ENCODE measurements around the gene TET1. TPM values are rescaled to one million over a fixed set of nuclear protein-coding genes. Genes with fewer than 3 reads are reported as not detected.
"Not testable (repeated sequence)": the region's sequence is repeated elsewhere in the genome, so short reads cannot be mapped to it uniquely, and the experiment has no call there.

The TET1 gene
- total RNA-seq, 4 donors from 2014 or later: 7.5 to 12.9 (median 10.9) TPM

DNA sequence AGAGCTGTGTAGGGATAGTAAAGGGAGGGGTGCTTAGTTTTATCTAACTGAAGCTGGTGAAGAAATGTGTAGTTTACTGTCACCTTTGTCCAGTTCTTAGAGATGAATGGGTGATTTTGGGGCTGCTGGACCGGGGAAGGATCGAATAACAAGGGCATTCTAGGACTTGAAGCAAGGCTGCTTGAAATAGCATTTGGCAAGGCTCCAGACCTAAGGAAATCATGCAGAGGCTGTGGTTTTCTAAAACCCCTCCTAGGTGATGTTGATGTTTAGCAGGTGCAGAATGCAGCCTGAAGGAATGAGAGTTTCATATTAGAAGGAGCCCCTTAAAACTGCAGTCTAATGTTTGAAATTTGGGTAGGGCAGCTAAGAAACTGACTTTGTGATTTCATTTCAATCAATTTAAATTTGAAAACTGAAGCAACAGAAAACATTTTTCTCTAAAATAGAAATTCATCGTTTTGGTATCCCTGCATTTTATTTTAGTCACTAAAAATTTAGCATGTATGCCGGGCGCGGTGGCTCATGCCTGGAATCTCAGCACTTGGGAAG is 68.5 kb downstream of the TET1 start:
- WGBS, 2 donors: 62 to 70% methylated on average over 5 of the region's 6 CpGs
- no peaks in the 10 kb centered on the region for H3K9me3 ChIP-seq
- TF ChIP-seq EP300 (IDR thresholded peaks at IDR 0.05) (no peak), POLR2A (IDR thresholded peaks at IDR 0.05) (no peak)
- TF ChIP-seq, protein P1, sequence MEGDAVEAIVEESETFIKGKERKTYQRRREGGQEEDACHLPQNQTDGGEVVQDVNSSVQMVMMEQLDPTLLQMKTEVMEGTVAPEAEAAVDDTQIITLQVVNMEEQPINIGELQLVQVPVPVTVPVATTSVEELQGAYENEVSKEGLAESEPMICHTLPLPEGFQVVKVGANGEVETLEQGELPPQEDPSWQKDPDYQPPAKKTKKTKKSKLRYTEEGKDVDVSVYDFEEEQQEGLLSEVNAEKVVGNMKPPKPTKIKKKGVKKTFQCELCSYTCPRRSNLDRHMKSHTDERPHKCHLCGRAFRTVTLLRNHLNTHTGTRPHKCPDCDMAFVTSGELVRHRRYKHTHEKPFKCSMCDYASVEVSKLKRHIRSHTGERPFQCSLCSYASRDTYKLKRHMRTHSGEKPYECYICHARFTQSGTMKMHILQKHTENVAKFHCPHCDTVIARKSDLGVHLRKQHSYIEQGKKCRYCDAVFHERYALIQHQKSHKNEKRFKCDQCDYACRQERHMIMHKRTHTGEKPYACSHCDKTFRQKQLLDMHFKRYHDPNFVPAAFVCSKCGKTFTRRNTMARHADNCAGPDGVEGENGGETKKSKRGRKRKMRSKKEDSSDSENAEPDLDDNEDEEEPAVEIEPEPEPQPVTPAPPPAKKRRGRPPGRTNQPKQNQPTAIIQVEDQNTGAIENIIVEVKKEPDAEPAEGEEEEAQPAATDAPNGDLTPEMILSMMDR (IDR thresholded peaks at IDR 0.05): no peak

DNA sequence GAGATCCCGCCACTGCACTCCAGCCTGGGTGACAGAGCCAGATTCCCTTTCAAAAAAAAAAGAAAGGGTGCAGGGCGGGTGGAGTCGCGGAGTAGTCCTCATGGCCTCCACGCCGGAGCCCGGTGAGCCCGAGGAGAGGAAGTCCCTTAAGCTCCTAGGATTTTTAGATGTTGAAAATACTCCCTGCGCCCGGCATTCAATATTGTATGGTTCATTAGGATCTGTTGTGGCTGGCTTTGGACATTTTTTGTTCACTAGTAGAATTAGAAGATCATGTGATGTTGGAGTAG is 72.1 kb downstream of the TET1 start:
- not testable (repeated sequence) for H3K36me3 ChIP-seq; H3K27me3 ChIP-seq; H3K9me3 ChIP-seq; DNase-seq (ENCODE audit: low spot score in 2 of 2); H3K4me3 ChIP-seq; H3K27ac ChIP-seq
- H3K4me1 ChIP-seq: peaks cover 0 to 38% (median 5%) of the 10 kb centered on the region in 4 donors
- 96 to 98% methylated on average over 10 of the region's 10 CpGs for whole genome bisulfite sequencing, 2 donors

More for the DNA sequence above, 68.5 kb downstream of the TET1 start:
- no peak for DNase-seq (ENCODE audit: low spot score in 2 of 2)
- no peaks in the 10 kb centered on the region for H3K27me3 ChIP-seq
- no peaks in the 10 kb centered on the region for H3K36me3 ChIP-seq
- H3K4me3 ChIP-seq: no peak overlapping the region
- H3K27ac ChIP-seq: no peak overlapping the region
- H3K4me1 ChIP-seq: peaks cover 0 to 26% (median 4%) of the 10 kb centered on the region in 4 donors

DNA sequence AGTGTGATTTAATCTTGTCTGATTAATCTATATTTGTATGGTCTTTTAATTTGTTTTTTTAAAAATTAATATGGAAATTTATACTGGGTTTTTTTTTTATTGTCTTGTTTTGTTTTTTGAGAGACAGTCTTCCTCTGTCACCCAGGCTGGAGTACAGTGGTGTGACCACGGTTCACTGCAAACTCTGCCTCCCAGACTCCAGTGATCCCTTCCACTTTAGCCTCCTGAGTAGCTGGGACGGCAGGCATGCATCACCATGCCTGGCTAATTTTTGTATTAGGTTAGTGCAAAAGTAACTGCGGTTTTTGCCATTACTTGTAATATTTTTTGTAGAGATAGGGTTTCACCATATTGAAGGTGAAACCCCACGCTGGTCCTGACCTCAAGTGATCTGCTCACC is 73.1 kb downstream of the TET1 start:
- WGBS, 2 donors: 76 to 79% methylated on average over 4 of the region's 4 CpGs
- peak overlapping the region in 2 of 4 donors; percentile 33 to 52 for H3K27ac ChIP-seq
- peaks cover 0 to 34% (median 5%) of the 10 kb centered on the region in 4 donors for H3K4me1 ChIP-seq
- no peak for DNase-seq (ENCODE audit: low spot score in 2 of 2)
- TF ChIP-seq POLR2A (IDR thresholded peaks at IDR 0.05) (no peak), EP300 (IDR thresholded peaks at IDR 0.05) (no peak)
- TF ChIP-seq, protein P1 (IDR thresholded peaks at IDR 0.05): no peak
- H3K36me3 ChIP-seq: no peaks in the 10 kb centered on the region
- H3K4me3 ChIP-seq: no peak overlapping the region
- H3K27me3 ChIP-seq: no peaks in the 10 kb centered on the region
- no peaks in the 10 kb centered on the region for H3K9me3 ChIP-seq

DNA sequence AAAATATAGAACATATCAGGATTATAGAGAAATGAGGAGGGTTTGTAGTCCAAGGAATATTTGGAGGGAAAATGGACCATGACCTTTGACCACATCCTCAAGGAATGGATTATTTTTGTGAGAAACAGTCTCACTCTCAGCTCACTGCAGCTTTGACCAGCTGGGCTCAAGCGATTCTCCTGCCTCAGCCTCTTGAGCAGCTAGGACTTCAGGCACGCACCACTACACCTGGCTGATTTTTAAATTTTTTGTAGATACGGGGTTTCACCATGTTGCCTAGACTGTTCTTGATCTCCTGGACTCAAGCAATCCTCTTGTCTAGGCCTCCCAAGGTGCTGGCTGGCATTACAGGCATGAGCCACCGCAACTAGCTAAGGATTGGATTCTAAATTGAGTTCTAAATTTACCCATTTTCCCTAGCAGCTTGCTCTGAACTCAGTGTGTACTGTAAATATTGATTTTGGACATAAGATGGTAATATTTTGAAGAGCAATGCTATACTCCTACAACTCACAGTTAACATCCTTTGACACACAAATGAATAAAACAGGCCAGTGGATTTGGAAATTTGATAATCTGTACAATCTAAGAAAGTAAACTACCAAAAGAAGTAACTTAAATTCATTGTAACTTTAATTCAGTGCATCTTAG is 73.8 kb downstream of the TET1 start:
- H3K4me1 ChIP-seq: peaks cover 0 to 29% (median 2%) of the 10 kb centered on the region in 4 donors
- H3K9me3 ChIP-seq: no peaks in the 10 kb centered on the region
- 65 to 69% methylated on average over 4 of the region's 4 CpGs for WGBS, 2 donors
- no peak overlapping the region for H3K4me3 ChIP-seq
- TF ChIP-seq, protein P1 (IDR thresholded peaks at IDR 0.05): no peak
- TF ChIP-seq POLR2A (IDR thresholded peaks at IDR 0.05) (no peak), EP300 (IDR thresholded peaks at IDR 0.05) (no peak)
- peak overlapping the region in 2 of 4 donors; percentile 33 to 52 for H3K27ac ChIP-seq
- H3K36me3 ChIP-seq: no peaks in the 10 kb centered on the region
- no peak for DNase-seq (ENCODE audit: low spot score in 2 of 2)
- no peaks in the 10 kb centered on the region for H3K27me3 ChIP-seq

DNA sequence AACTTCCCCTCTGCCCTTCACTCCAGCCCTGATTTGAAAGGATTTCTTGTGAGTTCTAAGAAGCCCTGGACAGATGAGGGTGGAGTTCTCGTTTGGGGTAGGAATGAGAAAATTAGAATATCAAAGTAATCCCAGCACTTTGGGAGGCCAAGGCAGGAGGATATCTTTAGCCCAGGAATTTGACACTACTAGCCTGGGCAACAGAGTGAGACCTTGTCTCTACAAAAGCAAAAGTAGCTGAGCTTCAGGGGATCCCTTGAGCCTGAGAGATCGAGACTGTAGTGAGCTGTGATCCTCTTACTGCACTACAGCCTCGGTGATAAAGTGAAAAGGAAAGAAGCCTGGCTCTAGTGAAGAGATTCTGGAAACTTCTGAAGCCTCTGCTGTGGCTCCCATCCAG is 76.2 kb downstream of the TET1 start:
- DNase-seq (ENCODE audit: low spot score in 2 of 2): no peak
- H3K4me3 ChIP-seq: no peak overlapping the region
- TF ChIP-seq, protein P1 (IDR thresholded peaks at IDR 0.05): no peak
- no peak for TF ChIP-seq POLR2A (IDR thresholded peaks at IDR 0.05)
- TF ChIP-seq EP300 (IDR thresholded peaks at IDR 0.05): no peak
- H3K9me3 ChIP-seq: no peaks in the 10 kb centered on the region
- H3K27ac ChIP-seq: peak overlapping the region in 3 of 4 donors; percentile 22 to 43 (median 39)
- H3K27me3 ChIP-seq: no peaks in the 10 kb centered on the region
- 56 to 70% methylated on average over 3 of the region's 3 CpGs for WGBS, 2 donors
- peaks cover 0 to 10% (median 0%) of the 10 kb centered on the region in 3 donors for H3K36me3 ChIP-seq
- peaks cover 0 to 25% (median 2%) of the 10 kb centered on the region in 4 donors for H3K4me1 ChIP-seq

DNA sequence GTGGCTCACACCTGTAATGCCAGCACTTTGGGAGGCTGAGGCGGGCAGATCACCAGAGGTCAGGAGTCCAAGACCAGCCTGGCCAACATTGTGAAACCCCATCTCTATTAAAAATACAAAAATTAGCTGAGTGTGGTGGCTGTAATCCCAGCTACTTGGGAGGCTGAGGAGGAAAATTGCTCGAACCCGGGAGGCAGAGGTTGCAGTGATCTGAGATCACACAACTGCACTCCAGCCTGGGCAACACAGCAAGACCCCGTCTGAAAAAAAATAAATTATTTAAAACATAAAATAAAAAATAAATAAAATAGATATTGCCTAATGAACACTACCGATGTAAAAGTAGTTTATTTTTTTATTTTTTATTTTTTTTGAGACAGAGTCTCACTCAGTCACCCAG is 83.4 kb downstream of the TET1 start:
- H3K27ac ChIP-seq; H3K4me3 ChIP-seq; H3K27me3 ChIP-seq; H3K9me3 ChIP-seq; DNase-seq (ENCODE audit: low spot score in 2 of 2): not testable (repeated sequence)
- H3K4me1 ChIP-seq: peaks cover 0 to 11% (median 0%) of the 10 kb centered on the region in 4 donors
- peaks cover 0 to 20% (median 0%) of the 10 kb centered on the region in 3 donors for H3K36me3 ChIP-seq
- WGBS, 2 donors: 96 to 99% methylated on average over 5 of the region's 5 CpGs
